PC-3 (cell line): ENCODE results near the gene FMNL2.

Experiments used
- CTCF ChIP-seq: fragments of 300-600 bp; sonication (generic); conservative IDR thresholded peaks from 2 replicates; pipeline ENCODE4 v1.5.1; 2017; ENCODE audit warnings: antibody characterized with exemption, low read depth, mild to moderate bottlenecking, low read length
- EZH2 ChIP-seq: fragments of 300-600 bp; sonication (generic); IDR thresholded peaks from one replicate; pipeline ENCODE4 v1.6.1; 2017; ENCODE audit warnings: antibody characterized with exemption, mild to moderate bottlenecking, low read length; ENCODE audit not compliant: unreplicated experiment

- TF ChIP-seq EZH2 (no peak), CTCF (no peak)
Observed at GRCh38 chr2:152319822-152320570, 15.0 kb upstream of the FMNL2 start.
